Measurements from ENCODE around the gene CDK8. TPM values are rescaled to one million over a fixed set of nuclear protein-coding genes. Genes with fewer than 3 reads are reported as not detected.

Gene CDK8
- polyA plus RNA-seq, 4 donors: 16.8 to 29.7 (median 25.3) TPM

GRCh38 chr13:26382835-26383234 is 128.9 kb downstream of the CDK8 start:
- WGBS, 3 donors: 84 to 90% (median 86%) methylated on average over 4 of the region's 4 CpGs
- no peak for DNase-seq
- no peak for FAIRE-seq

GRCh38 chr13:26384587-26384986 is 130.7 kb downstream of the CDK8 start:
- no peaks in the 10 kb centered on the region for H3K9me3 ChIP-seq (ENCODE audit: control insufficient read depth in 2 of 2, insufficient read depth in 1 of 2, low read depth in 1 of 2, low read length in 1 of 2)
- DNase-seq (no peak), FAIRE-seq (no peak)
- H3K27me3 ChIP-seq (ENCODE audit: control insufficient read depth in 3 of 3, insufficient read depth in 3 of 3, low read length in 3 of 3): no peaks in the 10 kb centered on the region
- no peak overlapping the region for H3K4me3 ChIP-seq (ENCODE audit: low read depth in 1 of 3, low read length in 3 of 3)
- H3K4me1 ChIP-seq (ENCODE audit: control insufficient read depth in 3 of 3, insufficient read depth in 2 of 3, low read depth in 1 of 3, low read length in 2 of 3): no peaks in the 10 kb centered on the region
- no peak overlapping the region for H3K27ac ChIP-seq (ENCODE audit: low read depth in 1 of 3, low read length in 2 of 3)
- WGBS, 3 donors: 76 to 95% (median 78%) methylated on average over 1 of the region's 1 CpG
- peaks cover 0 to 8% (median 0%) of the 10 kb centered on the region in 3 donors for H3K36me3 ChIP-seq (ENCODE audit: control insufficient read depth in 3 of 3, insufficient read depth in 2 of 3, low read depth in 1 of 3, low read length in 3 of 3)

More at GRCh38 chr13:26382835-26383234, 128.9 kb downstream of the CDK8 start:
- H3K4me1 ChIP-seq (ENCODE audit: control insufficient read depth in 3 of 3, insufficient read depth in 2 of 3, low read depth in 1 of 3, low read length in 2 of 3): no peaks in the 10 kb centered on the region
- H3K27ac ChIP-seq (ENCODE audit: low read depth in 1 of 3, low read length in 2 of 3): no peak overlapping the region
- H3K9me3 ChIP-seq (ENCODE audit: control insufficient read depth in 2 of 2, insufficient read depth in 1 of 2, low read depth in 1 of 2, low read length in 1 of 2): no peaks in the 10 kb centered on the region
- H3K36me3 ChIP-seq (ENCODE audit: control insufficient read depth in 3 of 3, insufficient read depth in 2 of 3, low read depth in 1 of 3, low read length in 3 of 3): peaks cover 0 to 5% (median 0%) of the 10 kb centered on the region in 3 donors
- H3K27me3 ChIP-seq (ENCODE audit: control insufficient read depth in 3 of 3, insufficient read depth in 3 of 3, low read length in 3 of 3): no peaks in the 10 kb centered on the region
- no peak overlapping the region for H3K4me3 ChIP-seq (ENCODE audit: low read depth in 1 of 3, low read length in 3 of 3)

GRCh38 chr13:26386026-26386425 is 132.1 kb downstream of the CDK8 start:
- peaks cover 0 to 11% (median 0%) of the 10 kb centered on the region in 3 donors for H3K36me3 ChIP-seq (ENCODE audit: control insufficient read depth in 3 of 3, insufficient read depth in 2 of 3, low read depth in 1 of 3, low read length in 3 of 3)
- H3K4me1 ChIP-seq (ENCODE audit: control insufficient read depth in 3 of 3, insufficient read depth in 2 of 3, low read depth in 1 of 3, low read length in 2 of 3): no peaks in the 10 kb centered on the region
- DNase-seq: no peak
- H3K4me3 ChIP-seq (ENCODE audit: low read depth in 1 of 3, low read length in 3 of 3): no peak overlapping the region
- H3K27me3 ChIP-seq (ENCODE audit: control insufficient read depth in 3 of 3, insufficient read depth in 3 of 3, low read length in 3 of 3): no peaks in the 10 kb centered on the region
- no peak overlapping the region for H3K27ac ChIP-seq (ENCODE audit: low read depth in 1 of 3, low read length in 2 of 3)
- no peak for FAIRE-seq
- 92 to 98% (median 97%) methylated on average over 1 of the region's 1 CpG for WGBS, 3 donors
- H3K9me3 ChIP-seq (ENCODE audit: control insufficient read depth in 2 of 2, insufficient read depth in 1 of 2, low read depth in 1 of 2, low read length in 1 of 2): no peaks in the 10 kb centered on the region

- H3K36me3 ChIP-seq (ENCODE audit: control insufficient read depth in 3 of 3, insufficient read depth in 2 of 3, low read depth in 1 of 3, low read length in 3 of 3): peaks cover 0 to 11% (median 0%) of the 10 kb centered on the region in 3 donors
- DNase-seq (no peak), FAIRE-seq (no peak)
- no peaks in the 10 kb centered on the region for H3K27me3 ChIP-seq (ENCODE audit: control insufficient read depth in 3 of 3, insufficient read depth in 3 of 3, low read length in 3 of 3)
- WGBS, 3 donors: 76 to 82% (median 82%) methylated on average over 3 of the region's 3 CpGs
- no peaks in the 10 kb centered on the region for H3K4me1 ChIP-seq (ENCODE audit: control insufficient read depth in 3 of 3, insufficient read depth in 2 of 3, low read depth in 1 of 3, low read length in 2 of 3)
- H3K9me3 ChIP-seq (ENCODE audit: control insufficient read depth in 2 of 2, insufficient read depth in 1 of 2, low read depth in 1 of 2, low read length in 1 of 2): no peaks in the 10 kb centered on the region
- no peak overlapping the region for H3K4me3 ChIP-seq (ENCODE audit: low read depth in 1 of 3, low read length in 3 of 3)
- H3K27ac ChIP-seq (ENCODE audit: low read depth in 1 of 3, low read length in 2 of 3): no peak overlapping the region
Measured at GRCh38 chr13:26390203-26390602, 136.3 kb downstream of the CDK8 start.

GRCh38 chr13:26400545-26400944 is 146.6 kb downstream of the CDK8 start:
- no peaks in the 10 kb centered on the region for H3K9me3 ChIP-seq (ENCODE audit: control insufficient read depth in 2 of 2, insufficient read depth in 1 of 2, low read depth in 1 of 2, low read length in 1 of 2)
- WGBS, 3 donors: 72 to 87% (median 87%) methylated on average over 1 of the region's 1 CpG
- H3K27ac ChIP-seq (ENCODE audit: low read depth in 1 of 3, low read length in 2 of 3): no peak overlapping the region
- no peak overlapping the region for H3K4me3 ChIP-seq (ENCODE audit: low read depth in 1 of 3, low read length in 3 of 3)
- peaks cover 0 to 4% (median 0%) of the 10 kb centered on the region in 3 donors for H3K4me1 ChIP-seq (ENCODE audit: control insufficient read depth in 3 of 3, insufficient read depth in 2 of 3, low read depth in 1 of 3, low read length in 2 of 3)
- FAIRE-seq (no peak), DNase-seq (no peak)
- H3K36me3 ChIP-seq (ENCODE audit: control insufficient read depth in 3 of 3, insufficient read depth in 2 of 3, low read depth in 1 of 3, low read length in 3 of 3): peaks cover 1 to 9% (median 2%) of the 10 kb centered on the region in 3 donors
- no peaks in the 10 kb centered on the region for H3K27me3 ChIP-seq (ENCODE audit: control insufficient read depth in 3 of 3, insufficient read depth in 3 of 3, low read length in 3 of 3)

GRCh38 chr13:26401069-26401468 is 147.1 kb downstream of the CDK8 start:
- Histone ChIP-seq H3K4me3 (ENCODE audit: low read depth in 1 of 3, low read length in 3 of 3) (no peak overlapping the region), H3K27me3 (ENCODE audit: control insufficient read depth in 3 of 3, insufficient read depth in 3 of 3, low read length in 3 of 3) (no peaks in the 10 kb centered on the region), H3K36me3 (ENCODE audit: control insufficient read depth in 3 of 3, insufficient read depth in 2 of 3, low read depth in 1 of 3, low read length in 3 of 3) (peaks cover 1 to 9% (median 2%) of the 10 kb centered on the region in 3 donors), H3K27ac (ENCODE audit: low read depth in 1 of 3, low read length in 2 of 3) (peak overlapping the region in 1 of 3 donors; percentile 41), H3K4me1 (ENCODE audit: control insufficient read depth in 3 of 3, insufficient read depth in 2 of 3, low read depth in 1 of 3, low read length in 2 of 3) (peaks cover 0 to 4% (median 0%) of the 10 kb centered on the region in 3 donors), H3K9me3 (ENCODE audit: control insufficient read depth in 2 of 2, insufficient read depth in 1 of 2, low read depth in 1 of 2, low read length in 1 of 2) (no peaks in the 10 kb centered on the region)
- WGBS, 3 donors: 83 to 88% (median 86%) methylated on average over 6 of the region's 6 CpGs
- DNase-seq (no peak), FAIRE-seq (no peak)

- WGBS, 3 donors: 12 to 62% (median 34%) methylated on average over 3 of the region's 3 CpGs
- DNase-seq (peak in 1 of 2 donors; percentile 73), FAIRE-seq (peak; percentile 10)
- H3K9me3 ChIP-seq (ENCODE audit: control insufficient read depth in 2 of 2, insufficient read depth in 1 of 2, low read depth in 1 of 2, low read length in 1 of 2): no peaks in the 10 kb centered on the region
- no peak overlapping the region for H3K4me3 ChIP-seq (ENCODE audit: low read depth in 1 of 3, low read length in 3 of 3)
- peak overlapping the region in 1 of 3 donors; percentile 41 for H3K27ac ChIP-seq (ENCODE audit: low read depth in 1 of 3, low read length in 2 of 3)
- no peaks in the 10 kb centered on the region for H3K27me3 ChIP-seq (ENCODE audit: control insufficient read depth in 3 of 3, insufficient read depth in 3 of 3, low read length in 3 of 3)
- H3K36me3 ChIP-seq (ENCODE audit: control insufficient read depth in 3 of 3, insufficient read depth in 2 of 3, low read depth in 1 of 3, low read length in 3 of 3): peaks cover 1 to 13% (median 2%) of the 10 kb centered on the region in 3 donors
- H3K4me1 ChIP-seq (ENCODE audit: control insufficient read depth in 3 of 3, insufficient read depth in 2 of 3, low read depth in 1 of 3, low read length in 2 of 3): peaks cover 0 to 4% (median 0%) of the 10 kb centered on the region in 3 donors
Measured at GRCh38 chr13:26401578-26402021, 147.7 kb downstream of the CDK8 start.

GRCh38 chr13:26406791-26407190 is 152.9 kb downstream of the CDK8 start:
- Histone ChIP-seq H3K4me3 (ENCODE audit: low read depth in 1 of 3, low read length in 3 of 3) (no peak overlapping the region), H3K36me3 (ENCODE audit: control insufficient read depth in 3 of 3, insufficient read depth in 2 of 3, low read depth in 1 of 3, low read length in 3 of 3) (peaks cover 0 to 14% (median 0%) of the 10 kb centered on the region in 3 donors)
- 82 to 98% (median 95%) methylated on average over 6 of the region's 6 CpGs for WGBS, 3 donors

GRCh38 chr13:26411206-26411605 is 157.3 kb downstream of the CDK8 start:
- no peak overlapping the region for H3K27ac ChIP-seq (ENCODE audit: low read depth in 1 of 3, low read length in 2 of 3)

More at GRCh38 chr13:26406791-26407190, 152.9 kb downstream of the CDK8 start:
- DNase-seq (no peak), FAIRE-seq (no peak)
- Histone ChIP-seq H3K27ac (ENCODE audit: low read depth in 1 of 3, low read length in 2 of 3) (no peak overlapping the region), H3K4me1 (ENCODE audit: control insufficient read depth in 3 of 3, insufficient read depth in 2 of 3, low read depth in 1 of 3, low read length in 2 of 3) (peaks cover 0 to 4% (median 0%) of the 10 kb centered on the region in 3 donors), H3K9me3 (ENCODE audit: control insufficient read depth in 2 of 2, insufficient read depth in 1 of 2, low read depth in 1 of 2, low read length in 1 of 2) (no peaks in the 10 kb centered on the region), H3K27me3 (ENCODE audit: control insufficient read depth in 3 of 3, insufficient read depth in 3 of 3, low read length in 3 of 3) (no peaks in the 10 kb centered on the region)

More at GRCh38 chr13:26411206-26411605, 157.3 kb downstream of the CDK8 start:
- H3K9me3 ChIP-seq (ENCODE audit: control insufficient read depth in 2 of 2, insufficient read depth in 1 of 2, low read depth in 1 of 2, low read length in 1 of 2): no peaks in the 10 kb centered on the region
- DNase-seq (no peak), FAIRE-seq (no peak)
- H3K36me3 ChIP-seq (ENCODE audit: control insufficient read depth in 3 of 3, insufficient read depth in 2 of 3, low read depth in 1 of 3, low read length in 3 of 3): peaks cover 0 to 8% (median 0%) of the 10 kb centered on the region in 3 donors
- peaks cover 0 to 2% (median 0%) of the 10 kb centered on the region in 3 donors for H3K4me1 ChIP-seq (ENCODE audit: control insufficient read depth in 3 of 3, insufficient read depth in 2 of 3, low read depth in 1 of 3, low read length in 2 of 3)
- WGBS, 3 donors: 66 to 90% (median 75%) methylated on average over 3 of the region's 3 CpGs
- H3K4me3 ChIP-seq (ENCODE audit: low read depth in 1 of 3, low read length in 3 of 3): no peak overlapping the region
- no peaks in the 10 kb centered on the region for H3K27me3 ChIP-seq (ENCODE audit: control insufficient read depth in 3 of 3, insufficient read depth in 3 of 3, low read length in 3 of 3)
